Psoas muscle (tissue), 8 donors: ENCODE measurements around the gene TMEM106A. TPM values are rescaled to one million over a fixed set of nuclear protein-coding genes. Genes with fewer than 3 reads are reported as not detected.
"Not testable (repeated sequence)": the region's sequence is repeated elsewhere in the genome, so short reads cannot be mapped to it uniquely, and the experiment has no call there.

Experiments used
- ATAC-seq, 4 donors: fragments of 200-7000 bp; cut with Tn5 transposase; one replicate each; pipeline ENCODE4 v1.9.1; 2020; ENCODE audit warnings: moderate library complexity in 3 of 4, mild to moderate bottlenecking in 2 of 4
- DNase-seq, 2 donors: peaks; one replicate each; pipeline ENCODE4 v3.0.0-alpha.2; 2020
- H3K27ac ChIP-seq: fragments of 200-600 bp; one replicate; pipeline ENCODE4 v1.8.0; 2022
- H3K27me3 ChIP-seq, 3 donors: fragments of 200-600 bp in 1 of 3; one replicate each; pipeline versions ENCODE4 v1.6.1 to v1.8.0; 2013 to 2022; ENCODE audit warnings: low read length in 2 of 3, mild to moderate bottlenecking in 2 of 3, moderate library complexity in 1 of 3; ENCODE audit not compliant: insufficient read depth in 3 of 3
- H3K36me3 ChIP-seq, 2 donors: fragments of 200-600 bp in 1 of 2; one replicate each; pipeline versions ENCODE4 v1.6.1 to v1.8.0; 2013 to 2022; ENCODE audit warnings: low read depth in 1 of 2, mild to moderate bottlenecking in 1 of 2, moderate library complexity in 1 of 2; ENCODE audit not compliant: insufficient read depth in 1 of 2
- H3K4me1 ChIP-seq: fragments of 200-600 bp; one replicate; pipeline ENCODE4 v1.8.0; 2022
- H3K4me3 ChIP-seq: fragments of 200-600 bp; one replicate; pipeline ENCODE4 v1.8.0; 2022; ENCODE audit warnings: mild to moderate bottlenecking
- H3K9me3 ChIP-seq: fragments of 200-600 bp; one replicate; pipeline ENCODE4 v1.8.0; 2022
- CTCF ChIP-seq: fragments of 200-600 bp; IDR thresholded peaks from one replicate; pipeline ENCODE4 v1.8.0; 2022; ENCODE audit warnings: antibody characterized with exemption
- WGBS, 3 donors: extraction: QIAGEN DNeasy Blood & Tissue Kit; methylation state at CpG; one replicate each; pipeline versions ENCODE4 v1.1.6 to v1.1.7; 2013; 5-methylcytosine and 5-hydroxymethylcytosine counted together
- intact Hi-C, 2 donors: fragments of 100-400 bp; cut with DNase I; formaldehyde crosslinking; loops; one replicate each; pipeline versions ENCODE4 v1.11.0 to v1.14.2; 2022
- polyA plus RNA-seq, 3 donors: library from polyadenylated mRNA; stranded (reverse); fragments of 200-250 nt; gene quantifications; one replicate each; pipeline ENCODE4 v1.2.3, GENCODE V29; 2013
- total RNA-seq, 4 donors: library from RNA; stranded (reverse); fragmentation: NEBNext Ultra II Directional in 2 of 4; extraction: Animal tissue kit (Norgen Biotek cat#: 25700) in 2 of 4; gene quantifications; one replicate each; pipeline versions ENCODE4 v1.2.1 to v1.2.4, GENCODE V29; 2021 to 2023
- donor health status: healthy with polysubstance abuse.
- donor health status: DM: no; HTN: no; CAD: no; lungs with moderate emphysema.
- donor health status: Bipolar disorder and iron deficiency.
- donor health status: healthy.
- donor health status: DM: yes; HTN: yes; CAD: no.
- donor health status: DM: no; HTN: no; CAD: no.
- donor health status: DM: no; HTN: no; CAD: no.
- donor health status: DM: yes; HTN: yes; CAD: no.

TMEM106A gene
- total and polyA plus RNA-seq, 7 donors = 0.21 to 3.4 (median 1.9) TPM

GRCh38 chr17:43183921-43184320 is 27.8 kb upstream of the TMEM106A start:
- H3K27ac ChIP-seq = no peak overlapping the region
- no peaks in the 10 kb centered on the region for H3K9me3 ChIP-seq
- ATAC-seq (no peak), DNase-seq (no peak)
- intact Hi-C loops = no loop called here
- no peaks in the 10 kb centered on the region for H3K27me3 ChIP-seq
- no peak overlapping the region for H3K4me3 ChIP-seq
- peaks cover under 1 to 99% of the 10 kb centered on the region in 2 donors for H3K36me3 ChIP-seq
- no peak for TF ChIP-seq CTCF
- 88 to 91% (median 90%) methylated on average over 3 of the region's 3 CpGs for WGBS, 3 donors
- peaks cover 2% of the 10 kb centered on the region for H3K4me1 ChIP-seq

GRCh38 chr17:43186656-43187055 is 25.0 kb upstream of the TMEM106A start:
- H3K4me3 ChIP-seq, H3K27me3 ChIP-seq, H3K27ac ChIP-seq, ATAC-seq, intact Hi-C loops, DNase-seq, H3K9me3 ChIP-seq, H3K4me1 ChIP-seq: not testable (repeated sequence)
- peaks cover 19 to 100% of the 10 kb centered on the region in 2 donors for H3K36me3 ChIP-seq
- 92 to 95% (median 94%) methylated on average over 5 of the region's 5 CpGs for WGBS, 3 donors

DNA sequence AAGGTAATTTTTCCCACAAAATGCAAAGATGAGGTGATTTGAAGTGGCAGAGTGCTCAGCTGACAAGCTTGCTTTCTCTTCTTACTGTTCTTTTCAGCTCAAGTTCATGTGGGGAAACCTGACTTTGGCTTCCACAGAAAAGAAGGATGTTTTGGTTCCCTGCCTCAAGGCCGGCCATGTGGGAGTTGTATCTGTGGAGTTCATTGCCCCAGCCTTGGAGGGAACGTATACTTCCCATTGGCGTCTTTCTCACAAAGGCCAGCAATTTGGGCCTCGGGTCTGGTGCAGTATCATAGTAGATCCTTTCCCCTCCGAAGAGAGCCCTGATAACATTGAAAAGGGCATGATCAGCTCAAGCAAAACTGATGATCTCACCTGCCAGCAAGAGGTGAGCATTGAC is 18.4 kb upstream of the TMEM106A start:
- Histone ChIP-seq H3K27ac (no peak overlapping the region), H3K9me3 (no peaks in the 10 kb centered on the region), H3K36me3 (peaks cover 36 to 100% of the 10 kb centered on the region in 2 donors), H3K27me3 (no peaks in the 10 kb centered on the region), H3K4me1 (no peaks in the 10 kb centered on the region), H3K4me3 (no peak overlapping the region)
- no peak for TF ChIP-seq CTCF
- ATAC-seq (no peak), DNase-seq (no peak)
- 91 to 96% (median 95%) methylated on average over 5 of the region's 5 CpGs for WGBS, 3 donors
- intact Hi-C loops = no loop called here

GRCh38 chr17:43199633-43200032 is 12.0 kb upstream of the TMEM106A start:
- Histone ChIP-seq H3K27ac (no peak overlapping the region), H3K9me3 (no peaks in the 10 kb centered on the region), H3K36me3 (peaks cover 38 to 100% of the 10 kb centered on the region in 2 donors), H3K27me3 (no peaks in the 10 kb centered on the region), H3K4me1 (no peaks in the 10 kb centered on the region), H3K4me3 (no peak overlapping the region)
- intact Hi-C loops = no loop called here
- TF ChIP-seq CTCF = no peak
- no peak for DNase-seq
- no peak for ATAC-seq
- WGBS, 3 donors = 92 to 94% (median 94%) methylated on average over 2 of the region's 2 CpGs

- no peaks in the 10 kb centered on the region for H3K27me3 ChIP-seq
- ATAC-seq (no peak), DNase-seq (no peak)
- no peak for TF ChIP-seq CTCF
- H3K4me1 ChIP-seq = no peaks in the 10 kb centered on the region
- WGBS, 3 donors = 90 to 98% (median 96%) methylated on average over 4 of the region's 4 CpGs
- H3K36me3 ChIP-seq = peaks cover 35 to 100% of the 10 kb centered on the region in 2 donors
- no peak overlapping the region for H3K27ac ChIP-seq
- no peak overlapping the region for H3K4me3 ChIP-seq
- H3K9me3 ChIP-seq = no peaks in the 10 kb centered on the region
- intact Hi-C loops = no loop called here
Observed at GRCh38 chr17:43200127-43200526, 11.5 kb upstream of the TMEM106A start.

DNA sequence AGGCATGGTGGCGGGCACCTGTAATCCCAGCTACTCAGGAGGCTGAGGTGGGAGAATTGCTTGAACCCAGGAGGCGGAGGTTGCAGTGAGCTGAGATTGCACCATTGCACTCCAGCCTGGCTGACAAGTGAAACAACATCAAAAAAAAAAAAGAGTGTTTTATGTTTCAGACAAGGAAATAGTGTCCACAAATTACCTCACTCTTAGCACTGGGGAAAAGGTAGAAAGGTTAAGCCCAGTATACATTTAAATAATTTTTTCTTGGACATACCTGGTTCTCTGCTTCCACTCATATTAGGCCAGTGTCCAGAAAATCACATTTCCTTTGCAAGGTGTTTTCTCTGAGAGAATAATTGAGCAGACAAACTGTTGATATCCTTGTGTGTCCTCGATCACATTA is 8.7 kb upstream of the TMEM106A start:
- intact Hi-C loops, ATAC-seq, H3K27me3 ChIP-seq, H3K4me1 ChIP-seq, DNase-seq, H3K4me3 ChIP-seq, H3K27ac ChIP-seq, H3K9me3 ChIP-seq: not testable (repeated sequence)
- peaks cover 25 to 100% of the 10 kb centered on the region in 2 donors for H3K36me3 ChIP-seq
- 93 to 98% (median 95%) methylated on average over 3 of the region's 3 CpGs for WGBS, 3 donors
